Gastroesophageal sphincter (tissue), 3 donors: Measurements from ENCODE around the gene ITCH.

Experiments used
- EP300 ChIP-seq: sonication (generic); formaldehyde crosslinking; IDR thresholded peaks from one replicate; pipeline ENCODE4 v1.6.1; 2017; ENCODE audit warnings: antibody characterized with exemption, mild to moderate bottlenecking
- POLR2A ChIP-seq, 2 donors: fragments of 450-650 bp; IDR thresholded peaks; one replicate each; pipeline ENCODE4 v1.6.1; 2017; ENCODE audit warnings: antibody characterized with exemption in 2 of 2, mild to moderate bottlenecking in 2 of 2, moderate library complexity in 1 of 2
- TF ChIP-seq, protein P1 (sequence below), 4 experiments: fragments of 200-600 bp in 2 of 4; fragments of 450-650 bp in 2 of 4; sonication (generic) in 1 of 4; IDR thresholded peaks; one replicate each; pipeline ENCODE4 v1.5.1; 2017 to 2019; ENCODE audit warnings: antibody characterized with exemption in 4 of 4, mild to moderate bottlenecking in 2 of 4, moderate library complexity in 2 of 4

- TF ChIP-seq, protein P1, sequence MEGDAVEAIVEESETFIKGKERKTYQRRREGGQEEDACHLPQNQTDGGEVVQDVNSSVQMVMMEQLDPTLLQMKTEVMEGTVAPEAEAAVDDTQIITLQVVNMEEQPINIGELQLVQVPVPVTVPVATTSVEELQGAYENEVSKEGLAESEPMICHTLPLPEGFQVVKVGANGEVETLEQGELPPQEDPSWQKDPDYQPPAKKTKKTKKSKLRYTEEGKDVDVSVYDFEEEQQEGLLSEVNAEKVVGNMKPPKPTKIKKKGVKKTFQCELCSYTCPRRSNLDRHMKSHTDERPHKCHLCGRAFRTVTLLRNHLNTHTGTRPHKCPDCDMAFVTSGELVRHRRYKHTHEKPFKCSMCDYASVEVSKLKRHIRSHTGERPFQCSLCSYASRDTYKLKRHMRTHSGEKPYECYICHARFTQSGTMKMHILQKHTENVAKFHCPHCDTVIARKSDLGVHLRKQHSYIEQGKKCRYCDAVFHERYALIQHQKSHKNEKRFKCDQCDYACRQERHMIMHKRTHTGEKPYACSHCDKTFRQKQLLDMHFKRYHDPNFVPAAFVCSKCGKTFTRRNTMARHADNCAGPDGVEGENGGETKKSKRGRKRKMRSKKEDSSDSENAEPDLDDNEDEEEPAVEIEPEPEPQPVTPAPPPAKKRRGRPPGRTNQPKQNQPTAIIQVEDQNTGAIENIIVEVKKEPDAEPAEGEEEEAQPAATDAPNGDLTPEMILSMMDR (IDR thresholded peaks at IDR 0.05), result no peak
- TF ChIP-seq EP300 (no peak), POLR2A (IDR thresholded peaks at IDR 0.05) (no peak)
Measured at GRCh38 chr20:34332262-34332920, 30.7 kb upstream of the ITCH start.
